B cell (primary cell): Measurements from ENCODE around the gene KRT14. TPM values are rescaled to one million over a fixed set of nuclear protein-coding genes. Genes with fewer than 3 reads are reported as not detected.

Experiments used
- ATAC-seq: fragments of 200-7000 bp; cut with Tn5 transposase; one replicate; pipeline ENCODE4 v1.10.0; 2021; ENCODE audit warnings: low read depth, mild to moderate bottlenecking, moderate number of reproducible peaks, moderate library complexity
- CTCF ChIA-PET: fragments of 350-600 bp; sonication (Branson Sonifier 250); formaldehyde crosslinking; loops from one replicate; lab custom pipeline; 2021; ENCODE audit warnings: antibody characterized with exemption, inconsistent platforms; lab: Charles Lee
- POLR2A ChIA-PET: fragments of 350-600 bp; sonication (Branson Sonifier 250); formaldehyde crosslinking; loops from one replicate; lab custom pipeline; 2021; ENCODE audit warnings: antibody characterized with exemption; lab: Charles Lee
- DNase-seq: peaks from one replicate; pipeline ENCODE4 v3.0.0; 2013
- H2AFZ ChIP-seq: 2 replicates; pipeline ENCODE4 v1.6.1; 2012; ENCODE audit warnings: mild to moderate bottlenecking, low read depth, low read length; ENCODE audit not compliant: insufficient read depth, poor library complexity, severe bottlenecking
- H3K27ac ChIP-seq, 2 donors: 1 replicate in 1 of 2; 2 replicates in 1 of 2; pipeline ENCODE4 v1.5.1; 2012 to 2013; ENCODE audit warnings: low read length in 2 of 2, mild to moderate bottlenecking in 2 of 2, moderate library complexity in 1 of 2
- H3K27me3 ChIP-seq, 4 experiments: fragments of 200-600 bp in 1 of 4; sonication (generic) in 1 of 4; replicated peaks in 1 of 4; 1 replicate in 2 of 4; 2 replicates in 2 of 4; pipeline versions ENCODE4 v1.6.1 to v1.7.0; 2013 to 2016; ENCODE audit warnings: low read length in 3 of 4, mild to moderate bottlenecking in 2 of 4, mixed read lengths in 1 of 4, moderate library complexity in 1 of 4; ENCODE audit not compliant: insufficient read depth in 4 of 4, control insufficient read depth in 3 of 4; ENCODE audit errors: control extremely low read depth in 1 of 4
- H3K36me3 ChIP-seq, 2 experiments: replicated peaks in 1 of 2; 1 replicate in 1 of 2; 2 replicates in 1 of 2; pipeline versions ENCODE4 v1.6.1 to v1.7.1; 2013; ENCODE audit warnings: low read length in 1 of 2; ENCODE audit not compliant: insufficient read depth in 2 of 2, control insufficient read depth in 1 of 2; ENCODE audit errors: control extremely low read depth in 1 of 2, extremely low read depth in 1 of 2
- H3K4me1 ChIP-seq, 2 donors: fragments of 200-600 bp in 1 of 2; sonication (generic) in 1 of 2; 1 replicate in 1 of 2; 2 replicates in 1 of 2; pipeline versions ENCODE4 v1.5.1 to v1.6.1; 2013 to 2017; ENCODE audit warnings: low read length in 2 of 2; ENCODE audit not compliant: control insufficient read depth in 2 of 2, insufficient read depth in 2 of 2
- H3K4me2 ChIP-seq: replicated peaks from 2 replicates; pipeline ENCODE3; 2012; ENCODE audit warnings: mild to moderate bottlenecking, low read depth, low read length; ENCODE audit not compliant: poor library complexity, severe bottlenecking
- H3K4me3 ChIP-seq, 5 experiments: fragments of 200-600 bp in 1 of 5; sonication (generic) in 1 of 5; 1 replicate in 3 of 5; 2 replicates in 2 of 5; pipeline versions ENCODE4 v1.5.1 to v1.7.0; 2011 to 2016; ENCODE audit warnings: low read length in 4 of 5, mild to moderate bottlenecking in 4 of 5, low read depth in 2 of 5, control low read depth in 1 of 5, moderate library complexity in 1 of 5; ENCODE audit not compliant: insufficient read depth in 1 of 5; ENCODE audit errors: control extremely low read depth in 1 of 5, extremely low read depth in 1 of 5
- H3K79me2 ChIP-seq: fragments of 200-600 bp; sonication (generic); one replicate; pipeline ENCODE4 v1.6.0; 2016; ENCODE audit warnings: low read length; ENCODE audit not compliant: control insufficient read depth, insufficient read depth
- H3K9ac ChIP-seq: fragments of 200-600 bp; sonication (generic); 2 replicates; pipeline ENCODE4 v1.6.1; 2017; ENCODE audit warnings: mild to moderate bottlenecking, low read length, moderate library complexity
- H3K9me3 ChIP-seq, 3 donors: one replicate each; pipeline versions ENCODE4 v1.6.1 to v1.7.1; 2013; ENCODE audit warnings: low read length in 2 of 3; ENCODE audit not compliant: control insufficient read depth in 2 of 3, insufficient read depth in 1 of 3; ENCODE audit errors: control extremely low read depth in 1 of 3
- H4K20me1 ChIP-seq: 2 replicates; pipeline ENCODE4 v1.6.0; 2012; ENCODE audit warnings: mild to moderate bottlenecking, low read length; ENCODE audit not compliant: insufficient read depth, control insufficient read depth, poor library complexity, severe bottlenecking
- H3K27ac Mint-ChIP-seq: one replicate; pipeline ENCODE4 v1.8.0; 2021; ENCODE audit warnings: mixed read lengths
- H3K27me3 Mint-ChIP-seq: one replicate; pipeline ENCODE4 v1.8.0; 2021; ENCODE audit warnings: mixed read lengths
- H3K4me1 Mint-ChIP-seq: one replicate; pipeline ENCODE4 v1.8.0; 2021; ENCODE audit warnings: mixed read lengths
- H3K4me3 Mint-ChIP-seq: one replicate; pipeline ENCODE4 v1.8.0; 2021; ENCODE audit warnings: mixed read lengths
- H3K9me3 Mint-ChIP-seq: one replicate; pipeline ENCODE4 v1.8.0; 2022; ENCODE audit warnings: mixed read lengths; ENCODE audit not compliant: insufficient read depth
- EZH2 ChIP-seq: IDR thresholded peaks from 2 replicates; pipeline ENCODE4 v1.6.1; 2012; ENCODE audit warnings: borderline replicate concordance, low read depth, mild to moderate bottlenecking, moderate library complexity, low read length; ENCODE audit not compliant: insufficient read depth, poor library complexity, severe bottlenecking
- WGBS: methylation state at CpG from one replicate; pipeline ENCODE4 v1.1.5; 2013; ENCODE audit warnings: missing lambda C conversion rate; ENCODE audit not compliant: insufficient coverage; 5-methylcytosine and 5-hydroxymethylcytosine counted together
- intact Hi-C: fragments of 100-400 bp; cut with micrococcal nuclease; formaldehyde crosslinking; loops from one replicate; pipeline ENCODE4 v1.10.0; 2022
- polyA plus RNA-seq: library from polyadenylated mRNA; depleted of rRNA; stranded (reverse); fragments of >200 nt; gene quantifications from 2 replicates; pipeline ENCODE4 v1.2.3, GENCODE V29; 2012
- total RNA-seq, 2 donors: library from RNA; stranded (reverse); fragments of 120-200 nt in 1 of 2; gene quantifications; 1 replicate in 1 of 2; 2 replicates in 1 of 2; pipeline versions ENCODE4 v1.2.3 to v1.2.4, GENCODE V29; 2013 to 2022
- TF ChIP-seq, protein P1 (sequence below): fragments of 200-600 bp; IDR thresholded peaks from one replicate; pipeline ENCODE4 v1.8.0; 2022; ENCODE audit warnings: antibody characterized with exemption, mild to moderate bottlenecking

KRT14 gene
- total and polyA plus RNA-seq, 2 donors (not counting 1 experiment from before 2014, with no cell fraction given) = not detected

DNA sequence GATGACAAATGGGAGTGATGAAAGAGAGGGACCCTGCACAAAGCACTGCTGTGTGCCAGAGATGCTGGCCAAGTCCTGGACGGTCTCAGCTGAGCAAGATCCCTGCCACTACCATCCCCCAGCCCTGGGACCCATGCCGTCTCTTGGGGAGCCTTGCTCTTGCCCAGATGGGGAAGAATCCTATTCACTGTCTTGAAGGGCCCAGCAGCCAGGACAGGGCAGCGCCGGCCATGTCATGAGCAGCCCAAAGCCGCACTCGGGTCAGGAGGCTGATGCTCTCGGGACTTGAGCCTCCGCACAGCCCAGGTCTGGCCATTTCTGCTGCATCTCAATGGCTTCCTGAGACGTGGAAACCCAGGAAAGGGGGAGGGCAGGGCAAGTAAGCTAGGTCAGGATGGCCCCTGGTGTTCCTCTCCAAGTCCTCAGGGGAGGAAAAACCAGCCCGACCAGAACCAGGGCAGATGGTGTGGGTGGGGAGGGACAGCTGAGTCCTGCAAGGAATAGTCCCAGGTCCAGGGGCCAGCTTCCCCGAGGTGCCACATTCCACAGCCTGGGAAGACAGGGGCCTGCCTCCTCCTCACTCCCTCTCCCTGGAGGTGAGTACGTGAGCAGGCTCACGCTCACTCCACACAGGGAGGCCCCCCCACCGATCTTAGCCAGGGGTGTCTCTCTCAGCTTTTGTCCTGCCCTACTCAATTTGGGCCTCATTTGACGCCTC is 50.8 kb downstream of the KRT14 start:
- ATAC-seq = no peak
- H3K36me3 ChIP-seq = no peaks in the 10 kb centered on the region
- H3K4me3 ChIP-seq = no peak overlapping the region
- no peaks in the 10 kb centered on the region for H3K4me1 Mint-ChIP-seq
- TF ChIP-seq, protein P1, sequence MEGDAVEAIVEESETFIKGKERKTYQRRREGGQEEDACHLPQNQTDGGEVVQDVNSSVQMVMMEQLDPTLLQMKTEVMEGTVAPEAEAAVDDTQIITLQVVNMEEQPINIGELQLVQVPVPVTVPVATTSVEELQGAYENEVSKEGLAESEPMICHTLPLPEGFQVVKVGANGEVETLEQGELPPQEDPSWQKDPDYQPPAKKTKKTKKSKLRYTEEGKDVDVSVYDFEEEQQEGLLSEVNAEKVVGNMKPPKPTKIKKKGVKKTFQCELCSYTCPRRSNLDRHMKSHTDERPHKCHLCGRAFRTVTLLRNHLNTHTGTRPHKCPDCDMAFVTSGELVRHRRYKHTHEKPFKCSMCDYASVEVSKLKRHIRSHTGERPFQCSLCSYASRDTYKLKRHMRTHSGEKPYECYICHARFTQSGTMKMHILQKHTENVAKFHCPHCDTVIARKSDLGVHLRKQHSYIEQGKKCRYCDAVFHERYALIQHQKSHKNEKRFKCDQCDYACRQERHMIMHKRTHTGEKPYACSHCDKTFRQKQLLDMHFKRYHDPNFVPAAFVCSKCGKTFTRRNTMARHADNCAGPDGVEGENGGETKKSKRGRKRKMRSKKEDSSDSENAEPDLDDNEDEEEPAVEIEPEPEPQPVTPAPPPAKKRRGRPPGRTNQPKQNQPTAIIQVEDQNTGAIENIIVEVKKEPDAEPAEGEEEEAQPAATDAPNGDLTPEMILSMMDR = no peak
- TF ChIP-seq EZH2 = no peak
- POLR2A ChIA-PET = no interaction called here
- no peak for DNase-seq
- peaks cover 59% of the 10 kb centered on the region for H3K27me3 Mint-ChIP-seq
- CTCF ChIA-PET = no interaction called here
- no peaks in the 10 kb centered on the region for H3K9me3 Mint-ChIP-seq
- intact Hi-C loops = no loop called here
- H2AFZ ChIP-seq = no peak overlapping the region
- 70% methylated on average over 14 of the region's 15 CpGs for WGBS
- H3K4me1 ChIP-seq = no peaks in the 10 kb centered on the region
- no peak overlapping the region for H3K27ac ChIP-seq
- no peak overlapping the region for H3K9ac ChIP-seq
- no peaks in the 10 kb centered on the region for H3K79me2 ChIP-seq
- H4K20me1 ChIP-seq = no peaks in the 10 kb centered on the region
- H3K9me3 ChIP-seq = no peaks in the 10 kb centered on the region
- no peak overlapping the region for H3K4me3 Mint-ChIP-seq
- H3K4me2 ChIP-seq = no peak overlapping the region
- no peak overlapping the region for H3K27ac Mint-ChIP-seq
- H3K27me3 ChIP-seq = peaks cover 0 to 15% (median 3%) of the 10 kb centered on the region in 4 experiments

- no peak overlapping the region for H3K4me3 Mint-ChIP-seq
- no peaks in the 10 kb centered on the region for H3K36me3 ChIP-seq
- H3K4me2 ChIP-seq = no peak overlapping the region
- H3K27me3 Mint-ChIP-seq = peaks cover 60% of the 10 kb centered on the region
- H3K27ac ChIP-seq = no peak overlapping the region
- peaks cover 0 to 24% (median 7%) of the 10 kb centered on the region in 4 experiments for H3K27me3 ChIP-seq
- H3K27ac Mint-ChIP-seq = no peak overlapping the region
- ATAC-seq = no peak
- POLR2A ChIA-PET = no interaction called here
- WGBS = 55% methylated on average over 5 of the region's 7 CpGs
- no peaks in the 10 kb centered on the region for H3K79me2 ChIP-seq
- no peaks in the 10 kb centered on the region for H3K4me1 ChIP-seq
- H3K4me1 Mint-ChIP-seq = no peaks in the 10 kb centered on the region
- H4K20me1 ChIP-seq = no peaks in the 10 kb centered on the region
- CTCF ChIA-PET = no interaction called here
- H2AFZ ChIP-seq = no peak overlapping the region
- DNase-seq = no peak
- no peak overlapping the region for H3K4me3 ChIP-seq
- intact Hi-C loops = no loop called here
- H3K9ac ChIP-seq = no peak overlapping the region
- no peaks in the 10 kb centered on the region for H3K9me3 ChIP-seq
- no peaks in the 10 kb centered on the region for H3K9me3 Mint-ChIP-seq
- no peak for TF ChIP-seq EZH2
- TF ChIP-seq, protein P1 = no peak
Observed at GRCh38 chr17:41534899-41535546, 51.7 kb downstream of the KRT14 start.
